Cerebellar nuclear complex (tissue), 1 donor: ENCODE measurements around the gene PXDN.

ENCODE experiments used
- DNase-seq, 2 experiments: peaks; one replicate each; lab custom pipeline; 2025; lab: John Stamatoyannopoulos, UW

The PXDN gene

DNA sequence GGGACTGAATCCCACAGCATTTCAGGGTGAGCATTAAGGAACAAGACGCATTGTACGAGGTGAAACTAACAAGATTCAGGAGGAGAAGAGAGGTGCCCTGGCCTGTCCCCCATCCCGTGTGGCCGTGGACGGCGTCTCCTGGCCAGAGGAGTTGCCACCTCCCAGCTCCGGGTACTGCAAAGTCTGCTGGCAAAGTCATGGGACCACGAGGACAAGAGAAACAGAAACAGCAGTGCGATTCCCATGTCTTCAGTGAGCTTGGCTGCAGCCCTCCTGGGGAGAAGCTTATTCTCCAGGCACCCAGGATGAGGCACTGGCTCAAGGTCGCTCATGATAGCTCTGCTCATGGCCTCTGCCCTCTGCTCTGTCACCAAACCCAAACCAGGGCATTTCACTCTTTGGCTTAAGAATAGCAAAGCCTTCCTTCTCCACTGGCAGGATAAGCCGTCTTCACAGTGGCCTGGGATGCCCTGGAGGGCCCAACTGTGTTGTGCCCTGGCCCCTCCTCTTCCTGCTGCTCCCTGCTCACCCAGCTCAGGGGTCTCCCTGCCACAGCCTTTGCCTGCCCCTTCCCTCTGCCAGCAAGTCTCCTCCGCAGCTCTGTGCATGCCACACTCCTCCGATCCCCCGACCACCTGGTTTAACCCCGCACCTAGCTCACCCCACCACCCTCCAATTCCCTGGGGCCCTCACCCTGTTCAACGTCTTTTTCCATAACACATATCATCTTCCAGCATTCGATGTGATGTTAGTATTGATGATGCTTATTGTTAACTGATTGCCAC, 144.8 kb downstream of the PXDN start:
- DNase-seq, result no peak

- no peak for DNase-seq
These were observed 145.5 kb downstream of the PXDN start for GRCh38 chr2:1598800-1599199.

- DNase-seq, result no peak
These were observed 146.1 kb downstream of the PXDN start for GRCh38 chr2:1598041-1598710.

DNA sequence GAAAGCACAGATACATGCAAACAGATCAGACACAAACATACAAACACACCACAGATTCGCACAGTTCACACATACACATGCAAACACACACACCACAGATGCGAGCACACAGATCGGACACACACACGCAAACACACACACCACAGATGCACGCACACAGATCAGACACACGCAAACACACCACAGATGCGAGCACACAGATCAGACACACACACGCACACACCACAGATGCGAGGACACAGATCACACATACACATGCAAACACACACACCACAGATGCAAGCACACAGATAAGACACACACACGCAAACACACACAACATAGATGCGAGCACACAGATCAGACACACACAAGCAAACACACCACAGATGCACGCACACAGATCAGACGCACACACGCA, 149.0 kb downstream of the PXDN start:
- no peak for DNase-seq

- no peak for DNase-seq
These were observed 149.7 kb downstream of the PXDN start for GRCh38 chr2:1594373-1595171.

DNA sequence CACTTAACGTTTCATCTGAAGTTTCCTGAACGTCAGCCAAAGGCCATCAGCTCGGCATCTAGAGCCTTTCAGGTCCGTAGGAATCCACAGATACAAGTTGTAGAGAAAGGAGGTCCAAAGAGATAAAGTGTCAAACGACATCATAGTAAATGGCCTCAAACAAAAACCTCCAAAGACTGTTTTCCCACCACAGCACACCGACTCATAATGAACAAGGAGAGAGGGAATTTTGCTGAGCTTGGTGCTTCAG, 150.3 kb downstream of the PXDN start:
- no peak for DNase-seq

DNA sequence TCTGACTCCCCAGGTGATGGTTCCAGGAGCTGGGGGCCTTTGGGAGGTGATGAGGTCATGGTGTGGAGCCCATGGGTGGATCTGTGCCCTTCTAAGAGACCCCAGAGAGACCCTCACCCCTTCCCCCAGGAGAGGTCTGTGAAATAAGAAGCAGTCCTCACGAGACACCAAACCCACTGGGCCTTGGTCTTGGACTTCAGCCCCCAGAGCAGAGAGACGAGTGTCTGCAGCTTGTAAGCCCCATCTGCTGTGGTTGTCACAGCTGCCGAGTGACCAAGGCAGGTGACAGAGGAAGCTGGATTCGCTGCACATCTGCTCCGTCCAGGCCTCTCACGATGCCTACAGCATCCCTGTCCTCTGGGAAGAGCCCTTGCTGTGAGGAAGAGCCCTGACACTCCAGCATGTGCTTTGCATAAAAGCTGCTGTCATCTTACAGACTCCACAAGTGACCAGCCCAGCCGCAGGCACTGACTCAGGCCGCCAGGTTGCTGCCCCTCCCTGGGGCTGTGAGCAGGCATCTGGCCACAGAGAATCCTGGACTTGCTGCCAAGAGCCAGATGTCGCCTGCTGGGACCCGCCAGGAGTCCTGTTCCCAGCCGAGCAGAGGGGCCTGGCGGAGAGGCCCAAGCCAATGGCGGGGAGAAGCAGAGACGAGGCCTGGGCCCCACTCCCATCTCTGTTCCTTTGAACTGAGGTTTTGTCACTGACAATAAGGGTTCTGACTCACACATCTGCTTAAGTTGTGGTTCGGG, 150.8 kb downstream of the PXDN start:
- no peak for DNase-seq

GRCh38 chr2:1591978-1592907, 152.1 kb downstream of the PXDN start:
- DNase-seq, result no peak

DNA sequence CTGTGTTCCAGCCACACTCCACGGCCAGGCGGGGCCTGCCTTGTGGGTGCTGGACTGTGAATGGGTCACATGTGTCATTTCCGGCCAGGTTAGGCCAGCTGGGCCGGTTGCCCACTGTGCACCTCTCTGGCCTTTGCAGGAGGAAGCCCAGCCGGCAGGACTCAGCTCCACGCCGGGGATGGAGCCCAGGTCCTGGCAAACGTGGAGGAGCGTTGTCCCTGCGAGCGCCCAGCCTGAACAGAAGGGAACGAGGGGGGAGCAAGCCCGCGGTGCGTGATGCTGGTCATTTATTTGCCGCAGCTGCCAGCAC, 152.9 kb downstream of the PXDN start:
- no peak for DNase-seq

- no peak for DNase-seq
These were observed 153.5 kb downstream of the PXDN start for GRCh38 chr2:1590596-1591460.

DNA sequence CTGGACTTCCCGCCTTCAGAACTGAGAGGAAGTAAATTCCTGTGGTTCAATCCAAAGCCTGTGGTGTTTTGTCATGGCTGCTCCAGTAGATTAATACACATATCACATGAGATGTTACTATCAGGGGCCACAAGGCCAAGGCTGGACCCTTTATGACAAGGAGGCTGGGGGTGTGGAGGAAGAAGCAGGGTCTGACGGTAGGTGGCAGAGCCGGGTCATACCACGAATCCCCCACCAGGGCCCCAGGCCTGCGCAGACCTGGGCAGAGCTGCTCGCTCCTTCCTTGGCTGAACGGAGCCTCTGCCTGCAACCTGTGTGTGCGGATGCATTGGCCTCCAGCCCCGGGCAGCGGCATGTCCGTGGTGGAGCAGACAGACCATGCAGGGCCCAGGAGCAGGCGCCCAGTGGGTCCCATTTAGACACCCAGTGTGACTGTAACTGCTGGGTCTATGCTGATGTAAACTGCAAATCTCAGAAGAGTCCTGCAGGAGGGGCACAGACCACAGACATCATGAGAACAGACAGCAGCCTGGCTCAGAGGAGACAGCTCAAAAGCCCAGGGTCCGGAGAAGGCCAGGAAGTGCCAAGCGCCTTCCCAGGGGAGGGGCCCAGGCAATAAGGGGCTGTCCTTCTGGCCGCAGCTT, 155.2 kb downstream of the PXDN start:
- DNase-seq, result no peak

DNA sequence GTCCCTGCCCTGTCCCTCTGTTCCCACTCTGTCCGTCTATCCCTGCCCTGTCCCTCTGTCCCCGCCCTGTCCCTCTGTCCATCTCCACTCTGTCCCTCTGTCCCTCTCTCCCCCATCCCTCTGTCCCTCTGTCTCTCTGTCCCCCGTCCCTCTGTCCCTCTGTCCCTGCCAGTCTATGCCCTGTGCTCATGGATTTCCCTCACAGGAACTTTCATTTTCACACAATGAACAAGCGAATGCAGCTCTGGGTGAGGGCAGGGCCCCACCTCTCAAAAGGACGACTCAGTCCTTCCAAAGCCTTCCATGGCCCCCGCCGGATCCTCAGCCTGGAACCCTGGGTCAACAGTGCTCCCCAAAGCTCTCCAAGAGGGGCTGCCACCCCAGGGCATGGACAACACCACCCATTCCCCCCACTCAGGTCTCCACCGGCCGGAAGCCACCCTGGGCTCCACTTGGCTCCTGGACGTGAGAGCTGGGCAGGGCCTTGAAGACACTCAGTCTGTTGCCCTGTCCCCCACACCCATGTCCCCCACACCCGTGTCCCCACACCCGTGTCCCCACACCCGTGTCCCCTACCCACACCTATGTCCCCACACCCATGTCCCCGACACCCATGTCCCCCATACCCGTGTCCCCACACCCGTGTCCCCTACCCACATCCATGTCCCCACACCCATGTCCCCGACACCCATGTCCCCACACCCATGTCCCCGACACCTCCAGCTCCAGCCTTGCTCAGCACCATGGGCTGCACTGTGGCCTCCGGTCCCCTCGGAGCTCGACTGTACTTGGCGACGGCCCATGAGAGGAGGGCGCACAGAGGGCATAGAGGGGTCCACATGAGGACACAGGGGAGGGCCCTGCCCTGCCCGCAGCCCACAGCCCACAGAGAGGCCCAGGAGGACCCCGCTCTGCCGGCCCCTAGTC, 156.0 kb downstream of the PXDN start:
- no peak for DNase-seq

DNA sequence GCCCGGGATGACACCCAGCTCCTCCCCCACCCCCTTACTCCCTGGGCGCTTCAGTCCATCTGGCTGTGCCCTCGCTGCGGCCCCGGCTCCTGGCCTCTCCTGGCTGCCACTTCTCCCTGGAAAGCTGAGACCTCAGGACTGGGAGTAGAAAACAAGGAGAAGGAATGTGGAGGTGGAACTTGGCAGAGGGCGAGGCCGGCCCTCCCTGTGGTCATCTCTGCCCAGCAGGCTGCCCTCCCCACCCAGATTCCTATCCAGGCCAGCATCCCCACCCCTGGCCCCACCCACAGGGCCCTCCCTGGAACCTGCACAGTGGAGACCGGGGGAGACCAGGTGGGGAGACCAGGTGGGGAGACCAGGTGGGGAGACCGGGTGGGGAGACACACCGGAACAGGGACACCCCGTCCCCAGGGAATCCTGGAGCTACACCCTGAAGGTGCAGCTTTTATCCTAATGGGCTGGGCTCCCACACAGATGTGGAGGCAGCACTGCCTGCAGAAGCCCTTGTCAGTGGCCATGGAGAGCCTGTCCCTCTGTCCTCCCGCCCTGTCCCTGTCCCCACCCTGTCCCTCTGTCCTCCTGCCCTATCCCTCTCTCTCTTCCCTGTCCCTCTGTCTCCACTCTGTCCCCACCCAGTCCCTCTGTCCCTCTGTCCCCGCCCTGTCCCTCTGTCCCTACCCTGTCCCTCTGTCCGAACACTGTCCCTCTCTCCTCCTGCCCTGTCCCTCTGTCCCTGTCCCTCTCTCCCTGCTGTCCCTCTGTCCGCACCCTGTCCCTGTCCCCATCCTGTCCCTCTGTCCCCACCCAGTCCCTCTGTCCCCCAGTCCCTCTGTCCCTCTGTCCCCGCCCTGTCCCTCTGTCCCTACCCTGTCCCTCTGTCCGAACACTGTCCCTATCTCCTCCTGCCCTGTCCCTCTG, 157.1 kb downstream of the PXDN start:
- DNase-seq, result no peak

- no peak for DNase-seq
These were observed 157.9 kb downstream of the PXDN start for GRCh38 chr2:1586251-1586922.

DNA sequence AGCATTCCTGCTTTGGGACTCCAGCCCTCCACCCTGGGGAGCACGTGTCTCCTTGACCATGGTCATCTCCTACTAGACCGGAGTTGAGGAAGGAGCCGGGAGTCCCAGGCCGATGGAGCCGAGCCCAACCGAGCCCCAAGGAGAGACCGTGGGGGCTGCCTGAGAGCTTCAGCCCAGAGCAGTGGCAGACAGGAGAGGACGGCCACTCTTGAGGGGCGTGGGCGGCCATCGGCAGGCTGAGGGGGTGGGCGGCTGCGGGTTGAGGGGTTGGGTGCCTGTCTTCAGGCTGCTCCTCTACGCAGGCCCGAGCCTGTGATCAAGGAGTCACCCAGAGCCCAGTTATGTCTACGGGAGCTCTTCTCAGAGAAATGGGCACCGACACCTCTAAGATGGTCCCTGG, 158.7 kb downstream of the PXDN start:
- DNase-seq, result no peak

GRCh38 chr2:1584691-1585485, 159.4 kb downstream of the PXDN start:
- DNase-seq, result no peak
